Peyer's patch (tissue), 4 donors: ENCODE results near the gene PIGL.

Source experiments
- POLR2A ChIP-seq, 2 donors: fragments of 450-650 bp; IDR thresholded peaks; one replicate each; pipeline ENCODE4 v1.5.1; 2017; ENCODE audit warnings: antibody characterized with exemption in 2 of 2, mild to moderate bottlenecking in 2 of 2, moderate library complexity in 2 of 2
- TF ChIP-seq, protein P1 (sequence below), 6 experiments: fragments of 450-650 bp in 4 of 6; fragments of 200-600 bp in 2 of 6; sonication (generic) in 1 of 6; IDR thresholded peaks; one replicate each; pipeline ENCODE4 v1.5.1; 2017 to 2019; ENCODE audit warnings: antibody characterized with exemption in 6 of 6, mild to moderate bottlenecking in 3 of 6, moderate library complexity in 1 of 6

DNA sequence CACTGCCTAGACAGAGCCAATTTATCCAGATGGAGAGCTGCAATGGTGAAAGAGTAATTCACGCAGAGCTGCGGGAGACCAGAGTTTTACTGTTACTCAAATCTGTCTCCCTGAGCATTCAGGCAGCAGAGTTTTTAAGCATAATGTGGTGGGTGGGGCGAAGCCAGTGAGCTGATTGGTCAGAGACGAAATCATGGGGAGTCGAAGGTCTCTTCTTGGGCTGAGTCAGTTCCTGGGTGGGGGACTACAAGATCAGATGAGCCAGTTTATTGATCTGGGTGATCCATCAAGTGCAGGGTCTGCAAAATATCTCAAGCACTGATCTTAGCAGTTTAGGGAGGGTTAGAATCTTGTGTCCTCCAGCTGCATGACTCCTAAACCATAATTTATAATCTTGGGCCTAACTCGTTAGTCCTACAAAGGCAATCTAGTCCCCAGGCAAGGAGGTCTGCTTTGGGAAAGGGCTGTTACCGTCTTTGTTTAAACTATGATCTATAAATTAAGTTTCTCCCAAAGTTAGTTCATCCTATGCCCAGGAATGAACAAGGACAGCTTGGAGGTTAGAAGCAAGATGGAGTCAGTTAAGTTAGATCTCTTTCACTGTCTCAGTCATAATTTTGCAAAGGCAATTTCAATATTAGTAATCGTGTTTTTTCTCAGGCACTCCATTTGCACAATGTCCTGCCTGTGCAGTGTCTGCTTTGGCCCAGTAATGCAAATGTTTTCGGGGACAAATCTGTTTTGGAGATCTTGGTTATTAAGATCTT is 27.0 kb downstream of the PIGL start:
- TF ChIP-seq, protein P1, sequence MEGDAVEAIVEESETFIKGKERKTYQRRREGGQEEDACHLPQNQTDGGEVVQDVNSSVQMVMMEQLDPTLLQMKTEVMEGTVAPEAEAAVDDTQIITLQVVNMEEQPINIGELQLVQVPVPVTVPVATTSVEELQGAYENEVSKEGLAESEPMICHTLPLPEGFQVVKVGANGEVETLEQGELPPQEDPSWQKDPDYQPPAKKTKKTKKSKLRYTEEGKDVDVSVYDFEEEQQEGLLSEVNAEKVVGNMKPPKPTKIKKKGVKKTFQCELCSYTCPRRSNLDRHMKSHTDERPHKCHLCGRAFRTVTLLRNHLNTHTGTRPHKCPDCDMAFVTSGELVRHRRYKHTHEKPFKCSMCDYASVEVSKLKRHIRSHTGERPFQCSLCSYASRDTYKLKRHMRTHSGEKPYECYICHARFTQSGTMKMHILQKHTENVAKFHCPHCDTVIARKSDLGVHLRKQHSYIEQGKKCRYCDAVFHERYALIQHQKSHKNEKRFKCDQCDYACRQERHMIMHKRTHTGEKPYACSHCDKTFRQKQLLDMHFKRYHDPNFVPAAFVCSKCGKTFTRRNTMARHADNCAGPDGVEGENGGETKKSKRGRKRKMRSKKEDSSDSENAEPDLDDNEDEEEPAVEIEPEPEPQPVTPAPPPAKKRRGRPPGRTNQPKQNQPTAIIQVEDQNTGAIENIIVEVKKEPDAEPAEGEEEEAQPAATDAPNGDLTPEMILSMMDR (IDR thresholded peaks at IDR 0.05) = no peak
- peak in 1 of 2 donors; percentile 40 for TF ChIP-seq POLR2A (IDR thresholded peaks at IDR 0.05)
